Measurements from ENCODE around the gene CACNA2D2.

Gene CACNA2D2

DNA sequence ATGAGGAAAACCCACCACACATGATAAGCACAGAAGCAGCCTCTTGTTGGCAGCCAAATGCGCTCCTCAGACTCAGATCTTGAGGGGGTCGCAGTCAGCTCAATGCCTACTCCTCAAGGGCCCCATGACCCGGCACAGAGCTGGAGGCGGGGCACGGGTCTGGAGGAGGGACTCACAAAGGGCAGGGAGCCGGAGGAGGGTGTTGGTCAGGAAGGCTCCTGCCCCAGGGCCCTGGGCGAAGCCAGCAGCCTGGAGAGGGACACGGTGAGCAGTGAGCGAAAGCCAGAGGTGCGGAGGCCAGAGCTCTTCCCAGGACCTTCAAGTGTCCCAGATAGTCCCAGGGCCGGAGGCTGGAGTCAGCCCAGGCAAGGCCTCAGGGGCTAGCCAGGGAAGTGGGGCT, 9.8 kb downstream of the CACNA2D2 start:
- DNase-seq, result no peak

DNA sequence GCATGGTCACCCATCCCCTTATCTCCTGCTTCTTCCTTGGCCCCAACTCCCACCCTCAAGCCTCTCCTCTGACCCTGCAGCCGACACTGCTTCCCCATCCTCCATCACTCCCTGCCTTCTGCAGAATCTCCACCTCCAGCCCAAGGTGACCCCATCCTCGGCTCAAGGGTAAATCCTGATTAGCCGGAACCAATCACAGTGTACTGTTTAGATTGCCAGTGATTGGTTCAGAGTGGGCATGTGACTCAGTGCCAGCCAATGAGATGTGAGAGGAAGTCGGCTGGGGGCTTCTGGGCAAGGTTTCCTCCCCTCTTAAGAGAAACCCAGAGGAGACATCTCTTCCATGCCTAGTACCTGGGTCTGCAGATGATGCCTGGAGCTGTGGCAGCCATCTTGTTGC, 10.3 kb downstream of the CACNA2D2 start:
- no peak for DNase-seq

DNA sequence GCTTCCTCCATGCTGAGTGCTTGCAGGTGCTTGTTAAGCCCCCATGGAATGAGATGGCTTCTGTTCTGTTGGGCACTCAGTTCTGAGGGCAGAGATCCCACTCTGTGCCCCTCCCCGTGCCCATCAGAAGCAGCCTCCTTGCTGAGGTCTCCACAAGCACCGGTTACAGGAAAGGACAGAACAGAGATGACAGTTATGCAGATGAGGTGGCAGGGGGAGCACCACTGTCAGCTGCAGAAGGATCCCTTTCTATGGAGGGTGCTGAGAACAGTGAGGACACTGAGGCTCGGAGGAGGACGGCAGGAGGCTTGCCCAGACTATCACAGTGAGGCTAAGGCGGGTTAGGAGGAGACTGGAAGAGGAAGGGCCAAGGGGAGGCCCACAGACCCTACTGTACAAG, 12.4 kb downstream of the CACNA2D2 start:
- DNase-seq, result no peak

DNA sequence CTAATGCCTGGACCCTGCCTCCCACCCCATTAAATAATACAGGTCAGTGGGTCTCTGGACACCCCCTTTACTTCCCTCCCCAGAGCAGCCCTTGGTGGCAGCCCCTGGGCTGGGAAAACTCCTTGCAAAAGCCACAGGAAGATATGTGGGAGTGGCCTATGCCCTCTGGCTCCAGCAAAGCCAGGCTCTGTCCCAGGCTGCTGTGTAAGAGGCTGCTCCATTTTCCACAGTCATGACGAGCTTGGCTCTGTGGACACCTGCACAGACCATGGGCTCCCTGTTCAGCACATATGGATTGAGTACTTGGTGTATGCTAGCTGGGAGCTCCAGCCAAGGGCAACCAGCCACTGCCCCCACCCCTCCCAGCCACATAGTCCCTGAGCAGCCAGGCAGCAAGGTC, 13.0 kb downstream of the CACNA2D2 start:
- DNase-seq, result no peak

DNA sequence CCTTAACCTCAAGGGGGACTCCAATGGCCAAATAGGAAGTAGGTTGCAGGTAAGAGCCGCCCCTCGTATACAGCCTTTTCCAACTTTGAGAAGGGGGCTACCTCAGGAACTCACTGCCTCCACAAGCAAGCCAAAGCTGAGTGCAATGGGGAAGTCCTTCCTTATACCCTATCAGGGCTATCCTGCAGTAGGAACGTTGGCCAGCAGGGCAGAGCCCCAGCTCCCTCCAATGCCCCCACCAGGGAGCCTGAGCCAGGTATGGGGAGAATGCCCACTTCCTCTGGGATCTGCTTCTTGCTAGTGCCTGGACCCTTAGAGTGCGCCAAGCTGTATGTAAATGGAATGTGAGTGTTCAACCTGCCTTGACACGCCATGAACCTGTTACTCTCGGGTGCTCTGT, 16.3 kb downstream of the CACNA2D2 start:
- DNase-seq, result no peak

DNA sequence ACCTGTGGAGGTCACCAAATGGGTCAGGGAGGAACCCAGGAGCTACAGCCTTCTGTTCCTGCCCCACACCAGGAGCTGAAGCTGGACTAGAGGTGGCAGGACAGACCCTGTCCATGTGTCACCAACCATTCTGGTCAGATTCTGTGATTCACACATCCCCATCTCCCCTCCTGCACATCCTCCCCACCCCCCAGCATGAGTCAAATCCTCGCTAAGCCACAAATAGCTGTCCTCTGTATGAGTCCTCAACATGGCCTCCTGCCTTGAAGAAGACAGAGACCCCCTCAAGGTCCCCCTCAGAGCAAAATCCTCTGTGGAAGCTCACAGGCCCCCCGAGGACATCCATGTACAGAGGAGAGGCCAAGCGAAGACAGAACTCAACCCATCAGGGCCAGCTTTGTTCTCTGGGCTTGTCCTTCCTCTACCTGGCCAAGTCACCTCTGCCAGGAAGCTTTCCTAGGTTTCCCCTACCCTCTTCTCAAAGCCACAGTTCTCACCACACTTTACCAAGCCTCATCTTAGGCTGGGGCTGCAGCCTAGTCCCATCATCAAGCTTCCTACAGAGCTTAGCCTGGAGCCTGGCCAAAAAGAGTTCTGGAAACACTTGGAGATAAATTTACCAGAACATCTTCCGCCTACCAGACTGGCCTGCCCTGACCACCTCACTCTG, 17.1 kb downstream of the CACNA2D2 start:
- DNase-seq, result no peak

- no peak for DNase-seq
Observed at GRCh38 chr3:50484722-50485121, 18.7 kb downstream of the CACNA2D2 start.

- peak; percentile 44 for DNase-seq
Observed at GRCh38 chr3:50483374-50483773, 20.1 kb downstream of the CACNA2D2 start.

DNA sequence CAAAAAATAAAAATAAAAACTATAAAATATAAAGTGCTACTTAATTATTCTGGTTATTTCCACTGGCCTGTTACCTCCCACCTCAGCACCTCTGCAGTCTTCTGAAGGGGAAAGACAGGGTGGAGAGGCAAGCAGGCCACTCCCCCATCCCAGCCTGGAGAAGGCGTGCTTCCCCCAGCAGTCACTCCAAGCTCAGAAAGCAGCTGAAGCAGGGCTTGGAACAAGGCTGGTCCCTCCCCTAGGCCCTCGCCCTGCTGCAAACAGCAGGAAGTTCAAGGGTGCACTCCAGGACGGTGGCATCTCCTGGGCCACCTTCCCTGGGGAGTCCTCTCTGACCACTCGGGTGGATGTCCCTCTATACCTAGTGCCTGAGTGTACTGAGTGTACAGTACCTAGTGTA, 21.4 kb downstream of the CACNA2D2 start:
- DNase-seq, result no peak

GRCh38 chr3:50480471-50480870, 23.0 kb downstream of the CACNA2D2 start:
- DNase-seq, result no peak

- DNase-seq, result no peak
Observed at GRCh38 chr3:50479523-50479922, 23.9 kb downstream of the CACNA2D2 start.

GRCh38 chr3:50478671-50479260, 24.7 kb downstream of the CACNA2D2 start:
- no peak for DNase-seq

- DNase-seq, result no peak
Observed at GRCh38 chr3:50478051-50478450, 25.4 kb downstream of the CACNA2D2 start.

DNA sequence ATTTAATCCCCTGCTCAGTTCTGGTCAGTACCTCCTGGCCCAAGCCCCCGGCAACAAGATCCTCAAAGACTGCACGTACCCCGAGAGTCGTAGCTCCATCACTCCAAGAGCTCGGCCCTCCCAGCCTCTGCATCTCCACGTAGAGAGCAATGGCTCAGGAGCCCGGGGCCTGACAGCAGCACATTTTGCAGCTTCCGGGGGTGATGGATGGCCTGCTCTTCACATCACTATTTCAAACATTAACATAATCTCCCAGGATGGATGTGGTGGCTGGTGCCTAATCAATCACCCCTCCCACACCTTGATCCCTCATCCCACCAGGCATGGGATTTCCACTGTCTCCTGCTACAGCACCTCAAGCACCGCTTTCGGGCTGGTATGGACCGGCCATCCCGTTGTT, 28.1 kb downstream of the CACNA2D2 start:
- no peak for DNase-seq

DNA sequence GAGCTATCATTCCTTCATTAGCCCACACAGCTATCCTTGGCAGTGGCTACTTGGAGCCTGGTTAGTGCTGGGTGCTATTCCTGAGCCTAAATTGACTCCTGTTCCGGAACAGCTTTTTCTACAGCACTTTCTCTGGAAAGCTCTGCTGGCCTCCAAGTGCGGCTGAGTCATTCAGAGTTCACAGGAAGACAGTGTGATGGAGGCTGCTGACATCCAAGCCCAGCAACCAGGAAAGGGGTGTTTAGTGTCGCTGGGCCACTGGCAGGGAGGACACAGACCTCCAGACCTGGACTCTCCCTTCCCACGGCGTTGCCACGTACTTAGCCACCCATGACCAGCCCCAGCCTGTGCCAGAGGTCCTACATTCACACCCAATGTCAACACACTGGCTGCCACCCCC, 28.7 kb downstream of the CACNA2D2 start:
- DNase-seq, result no peak

DNA sequence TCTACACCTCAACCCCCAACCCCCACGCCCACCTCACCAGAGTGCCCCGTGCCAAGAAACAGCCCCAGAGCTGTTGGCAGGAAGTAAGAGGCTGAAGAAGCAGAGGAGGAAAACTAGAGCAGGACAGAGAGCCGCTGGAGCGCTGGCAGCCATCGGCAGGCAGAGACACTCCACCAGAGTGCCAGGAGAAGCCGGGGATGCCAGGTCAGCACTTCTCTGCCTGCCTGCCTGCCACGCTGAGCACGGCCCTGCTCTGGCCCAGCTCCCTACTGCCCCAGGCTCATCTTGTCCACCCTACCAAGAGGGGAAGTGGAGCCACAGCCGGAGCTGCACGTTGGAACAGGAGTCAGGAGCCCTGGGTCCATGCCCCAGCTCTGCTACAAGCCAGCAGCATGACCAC, 29.7 kb downstream of the CACNA2D2 start:
- DNase-seq, result no peak

DNA sequence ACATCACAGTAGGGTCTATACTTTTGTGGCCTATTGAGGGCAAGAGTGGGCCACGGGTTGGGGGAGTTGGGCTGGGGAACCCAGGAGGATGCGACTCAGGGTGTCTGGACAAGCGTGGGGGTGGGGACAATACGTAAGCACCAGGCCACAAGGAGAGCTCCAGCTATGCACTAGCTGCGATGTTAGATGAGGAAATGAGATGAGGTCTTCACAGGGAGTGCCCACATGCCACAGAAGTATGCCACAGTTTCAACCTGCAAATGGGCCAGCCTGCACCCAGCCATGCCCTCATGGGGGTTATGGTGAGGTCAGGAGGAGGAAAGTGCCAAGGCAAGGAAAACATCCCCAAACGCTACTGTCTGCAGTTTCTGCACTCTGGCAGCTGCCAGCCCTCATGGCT, 30.5 kb downstream of the CACNA2D2 start:
- DNase-seq, result no peak

- no peak for DNase-seq
Observed at GRCh38 chr3:50470658-50471057, 32.8 kb downstream of the CACNA2D2 start.

DNA sequence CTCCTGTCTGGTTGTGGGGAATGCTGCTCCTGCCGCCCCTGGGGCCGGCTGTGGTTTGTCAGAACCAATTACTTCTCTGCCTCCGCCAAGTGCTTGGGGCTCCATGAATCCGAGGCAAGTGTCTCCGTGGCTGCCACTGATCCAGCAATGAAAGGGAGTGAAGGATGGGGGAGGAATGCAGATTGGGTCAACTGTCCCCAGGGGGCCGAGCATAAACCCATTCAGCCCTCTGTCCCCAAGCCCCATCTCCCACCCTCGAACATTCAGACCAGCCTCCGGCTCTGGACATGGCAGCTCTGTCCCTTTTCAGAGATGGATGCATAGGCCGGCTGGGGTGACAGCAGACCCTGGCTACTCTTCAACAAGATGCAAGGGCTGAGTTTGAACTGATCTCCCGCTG, 35.5 kb downstream of the CACNA2D2 start:
- DNase-seq, result no peak

GRCh38 chr3:50466177-50466576, 37.3 kb downstream of the CACNA2D2 start:
- no peak for DNase-seq

DNA sequence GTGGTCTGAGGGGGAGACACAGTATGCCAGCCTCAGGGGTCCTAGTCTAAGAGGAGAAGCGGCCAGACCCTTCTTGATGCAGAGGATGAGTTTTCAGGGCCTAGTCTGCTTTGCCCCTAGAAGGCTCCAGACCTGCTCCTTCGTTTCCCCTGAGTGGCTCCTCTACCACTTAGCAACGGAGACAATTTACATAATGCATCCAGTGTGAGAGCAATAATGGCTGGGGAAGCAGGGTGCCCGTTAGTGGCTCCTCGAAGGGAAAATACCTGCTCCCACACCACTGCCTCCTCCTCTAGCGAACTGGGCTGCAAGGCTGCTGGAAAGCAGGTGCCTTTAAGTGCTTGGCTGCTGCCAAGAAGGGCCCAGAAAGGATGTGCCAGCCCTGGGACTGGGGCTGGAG, 38.9 kb downstream of the CACNA2D2 start:
- no peak for DNase-seq

GRCh38 chr3:50459785-50460184, 43.6 kb downstream of the CACNA2D2 start:
- DNase-seq, result no peak

- no peak for DNase-seq
Observed at GRCh38 chr3:50457988-50458387, 45.4 kb downstream of the CACNA2D2 start.

GRCh38 chr3:50455161-50456018, 48.0 kb downstream of the CACNA2D2 start:
- no peak for DNase-seq

Measured in NCI-H2029 (cell line).